Measurements from ENCODE around the gene ALDH18A1. TPM values are rescaled to one million over a fixed set of nuclear protein-coding genes. Genes with fewer than 3 reads are reported as not detected.

Gene ALDH18A1
- total and polyA plus RNA-seq, 2 of the 8 experiments (the other 6 are each of a cell fraction or from before 2014, with no cell fraction given), result 59.6 to 128 TPM

DNA sequence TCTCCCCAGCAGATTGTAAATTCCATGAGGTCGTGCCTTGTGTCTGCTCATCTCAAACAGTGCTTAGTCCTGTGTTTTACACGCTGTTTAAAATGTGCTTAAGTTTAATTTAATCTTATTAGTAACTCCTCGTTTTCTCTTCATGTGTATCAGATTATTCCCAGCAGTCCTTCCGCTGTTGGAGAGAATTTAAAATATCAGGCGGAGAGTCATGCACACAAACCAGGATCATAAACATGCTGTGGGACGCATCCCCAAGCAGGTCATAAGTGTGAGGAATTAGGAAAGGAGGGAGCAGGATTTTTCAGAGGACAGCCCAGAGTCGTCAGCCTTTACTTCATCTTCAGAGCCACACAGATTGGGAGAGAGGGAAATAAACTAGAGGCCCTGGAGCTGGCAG lies 91.2 kb downstream of the ALDH18A1 start:
- no peak overlapping the region for H3K4me2 ChIP-seq (ENCODE audit: insufficient read depth in 1 of 2, low read depth in 2 of 2, low read length in 2 of 2)
- no peak overlapping the region for H2BK15ac ChIP-seq (ENCODE audit: low read length)
- no peak overlapping the region for H2AK5ac ChIP-seq (ENCODE audit: low read depth, low read length)
- H4K5ac ChIP-seq (ENCODE audit: insufficient read length, low read depth, low read length), result no peak overlapping the region
- DNase-seq (ENCODE audit: low read depth in 1 of 2, low spot score in 2 of 2) (no peak), FAIRE-seq (no peak)
- H3K27me3 ChIP-seq (replicated peaks in 1 of 4; ENCODE audit: control insufficient read depth in 3 of 4, extremely low read depth in 1 of 4, insufficient read depth in 3 of 4, low read length in 3 of 4), result no peaks in the 10 kb centered on the region; a peak in 3 of 7 replicates
- 0 out of 4 replicates have a peak, but pooled peaks cover 0 to under 1% of the 10 kb centered on the region in 2 experiments for H3K79me2 ChIP-seq (ENCODE audit: control insufficient read depth in 1 of 2, insufficient read depth in 2 of 2, low read length in 2 of 2)
- no peaks in the 10 kb centered on the region for H3K9me3 ChIP-seq (ENCODE audit: insufficient read depth in 2 of 2, low read depth in 1 of 2, low read length in 1 of 2)
- H3K4me1 ChIP-seq (replicated peaks in 1 of 4; ENCODE audit: control insufficient read depth in 3 of 4, insufficient read depth in 4 of 4, low read length in 3 of 4), result peaks cover 0 to 2% (median under 1%) of the 10 kb centered on the region in 4 experiments; a peak in 3 of 7 replicates
- no peak overlapping the region for H3K9ac ChIP-seq (replicated peaks in 1 of 4; ENCODE audit: extremely low read depth in 1 of 4, low read depth in 3 of 4, low read length in 3 of 4)
- H3K23ac ChIP-seq (ENCODE audit: insufficient read length), result no peak overlapping the region
- 0 out of 2 replicates have a peak overlapping the region, but pooled peaks have one; percentile 24 for H2AFZ ChIP-seq (ENCODE audit: low read length)
- H4K20me1 ChIP-seq (replicated peaks in 1 of 2; ENCODE audit: control insufficient read depth in 1 of 2, insufficient read depth in 2 of 2, low read length in 2 of 2), result peaks cover 2% of the 10 kb centered on the region in 2 experiments
- H2BK20ac ChIP-seq (ENCODE audit: low read length), result no peak overlapping the region
- POLR2A ChIA-PET (ENCODE audit: partially characterized antibody), result no interaction called here
- H3K18ac ChIP-seq (ENCODE audit: extremely low read depth, low read length), result no peak overlapping the region
- no peak overlapping the region for H4K8ac ChIP-seq (ENCODE audit: extremely low read depth, insufficient read depth, low read length)
- CTCF ChIA-PET (ENCODE audit: partially characterized antibody), result interaction anchor here (0.9 to 1.6 kb wide), 2 partner anchors 85 to 135 kb away, joined by 3 to 8 read pairs; no protein-coding TSS in a partner anchor
- no peaks in the 10 kb centered on the region for H3K79me1 ChIP-seq (ENCODE audit: low read depth, low read length)
- H3K23me2 ChIP-seq (ENCODE audit: low read depth, low read length), result peaks cover 5% of the 10 kb centered on the region
- no peak overlapping the region for H3K4me3 ChIP-seq (ENCODE audit: extremely low read depth in 1 of 4, insufficient read depth in 2 of 4, low read depth in 3 of 4, low read length in 4 of 4)
- WGBS, 2 experiments (ENCODE audit: extremely low coverage in 1 of 2, insufficient coverage in 1 of 2, insufficient read length in 1 of 2, insufficient replicate concordance in 2 of 2, low coverage in 1 of 2, low lambda C conversion rate in 2 of 2, missing lambda C conversion rate in 1 of 2), result 75% methylated on average over 7 of the region's 7 CpGs; no CpG with 5 or more reads in 1 of the 2 experiments
- no peaks in the 10 kb centered on the region for H3K36me3 ChIP-seq (ENCODE audit: control insufficient read depth in 2 of 4, insufficient read depth in 4 of 4, low read length in 3 of 4)
- H4K91ac ChIP-seq (replicated peaks; ENCODE audit: insufficient read length, low read length), result no peak overlapping the region
- H2BK5ac ChIP-seq (ENCODE audit: low read depth, low read length), result no peak overlapping the region
- no peak overlapping the region for H2BK120ac ChIP-seq (replicated peaks; ENCODE audit: low read depth, low read length)
- H3K27ac ChIP-seq (ENCODE audit: low read depth, low read length), result no peak overlapping the region
- H3K56ac ChIP-seq (replicated peaks; ENCODE audit: insufficient read length, low read depth, low read length), result no peak overlapping the region
- no peak overlapping the region for H3K4ac ChIP-seq (replicated peaks; ENCODE audit: insufficient read length, low read depth, low read length)
- no peak overlapping the region for H2BK12ac ChIP-seq (ENCODE audit: low read depth, low read length)
- H3K14ac ChIP-seq (ENCODE audit: insufficient read length), result no peak overlapping the region
- TF ChIP-seq, protein P1, sequence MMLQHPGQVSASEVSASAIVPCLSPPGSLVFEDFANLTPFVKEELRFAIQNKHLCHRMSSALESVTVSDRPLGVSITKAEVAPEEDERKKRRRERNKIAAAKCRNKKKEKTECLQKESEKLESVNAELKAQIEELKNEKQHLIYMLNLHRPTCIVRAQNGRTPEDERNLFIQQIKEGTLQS (IDR thresholded peaks at IDR 0.05; ENCODE audit: insufficient read depth, low read depth, low read length), result no peak
- TF ChIP-seq SRF (IDR thresholded peaks at IDR 0.05; ENCODE audit: low read depth, low read length) (no peak), NRF1 (IDR thresholded peaks at IDR 0.05; ENCODE audit: low read depth, low read length) (no peak), RNF2 (IDR thresholded peaks at IDR 0.05; ENCODE audit: borderline replicate concordance, low read depth, low read length, missing control alignments, poor library complexity, severe bottlenecking) (no peak), CBX8 (IDR thresholded peaks at IDR 0.05; ENCODE audit: borderline replicate concordance, low read depth, low read length) (no peak), SP1 (IDR thresholded peaks at IDR 0.05; ENCODE audit: low read depth, low read length) (no peak), CEBPB (IDR thresholded peaks at IDR 0.05; ENCODE audit: low read depth, low read length) (no peak), POLR2AphosphoS5 (IDR thresholded peaks at IDR 0.05; ENCODE audit: low read depth, low read length) (no peak), BRCA1 (IDR thresholded peaks at IDR 0.05; ENCODE audit: low read depth, low read length) (no peak), RBBP5 (IDR thresholded peaks at IDR 0.05; ENCODE audit: borderline replicate concordance, low read depth, low read length) (no peak), JUN (IDR thresholded peaks at IDR 0.05; ENCODE audit: low read depth, low read length) (no peak)
- TF ChIP-seq, protein P2, sequence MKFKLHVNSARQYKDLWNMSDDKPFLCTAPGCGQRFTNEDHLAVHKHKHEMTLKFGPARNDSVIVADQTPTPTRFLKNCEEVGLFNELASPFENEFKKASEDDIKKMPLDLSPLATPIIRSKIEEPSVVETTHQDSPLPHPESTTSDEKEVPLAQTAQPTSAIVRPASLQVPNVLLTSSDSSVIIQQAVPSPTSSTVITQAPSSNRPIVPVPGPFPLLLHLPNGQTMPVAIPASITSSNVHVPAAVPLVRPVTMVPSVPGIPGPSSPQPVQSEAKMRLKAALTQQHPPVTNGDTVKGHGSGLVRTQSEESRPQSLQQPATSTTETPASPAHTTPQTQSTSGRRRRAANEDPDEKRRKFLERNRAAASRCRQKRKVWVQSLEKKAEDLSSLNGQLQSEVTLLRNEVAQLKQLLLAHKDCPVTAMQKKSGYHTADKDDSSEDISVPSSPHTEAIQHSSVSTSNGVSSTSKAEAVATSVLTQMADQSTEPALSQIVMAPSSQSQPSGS (IDR thresholded peaks at IDR 0.05; ENCODE audit: low read length), result no peak

All from H1 (cell line).